ENCODE measurements around the gene SPNS2. TPM values are rescaled to one million over a fixed set of nuclear protein-coding genes. Genes with fewer than 3 reads are reported as not detected.

Gene SPNS2
- total RNA-seq, 1 experiment from 2014 or later, result 1.6 TPM

DNA sequence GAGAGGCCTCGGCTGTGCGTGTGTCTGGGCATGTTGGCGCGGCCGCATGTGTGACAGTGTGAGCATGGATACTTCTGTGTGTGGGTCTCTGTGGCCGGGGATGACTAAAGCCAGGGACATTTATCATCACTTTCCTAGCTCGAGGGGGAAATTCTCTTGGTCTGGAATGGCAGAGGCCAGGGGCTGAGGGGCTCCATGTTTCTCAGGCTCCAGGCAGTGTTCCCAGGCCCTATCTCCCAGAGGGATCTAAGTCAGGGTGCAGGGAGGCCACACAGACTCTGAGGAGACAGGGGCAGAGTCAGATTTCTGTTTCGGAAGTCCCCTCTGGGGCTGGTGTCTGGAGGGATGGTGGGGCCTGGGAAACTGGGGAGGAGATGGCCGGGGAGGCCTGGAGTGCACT lies 23.7 kb upstream of the SPNS2 start (continued):
- no peak for TF ChIP-seq ZNF274 (IDR thresholded peaks at IDR 0.05; ENCODE audit: low read depth, low read length)
- no peak for TF ChIP-seq ZFX (IDR thresholded peaks at IDR 0.05)
- no peak for TF ChIP-seq POLR2AphosphoS5 (IDR thresholded peaks at IDR 0.05; ENCODE audit: low read depth, low read length)
- TF ChIP-seq, protein P1, sequence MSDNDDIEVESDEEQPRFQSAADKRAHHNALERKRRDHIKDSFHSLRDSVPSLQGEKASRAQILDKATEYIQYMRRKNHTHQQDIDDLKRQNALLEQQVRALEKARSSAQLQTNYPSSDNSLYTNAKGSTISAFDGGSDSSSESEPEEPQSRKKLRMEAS (IDR thresholded peaks at IDR 0.05), result no peak

DNA sequence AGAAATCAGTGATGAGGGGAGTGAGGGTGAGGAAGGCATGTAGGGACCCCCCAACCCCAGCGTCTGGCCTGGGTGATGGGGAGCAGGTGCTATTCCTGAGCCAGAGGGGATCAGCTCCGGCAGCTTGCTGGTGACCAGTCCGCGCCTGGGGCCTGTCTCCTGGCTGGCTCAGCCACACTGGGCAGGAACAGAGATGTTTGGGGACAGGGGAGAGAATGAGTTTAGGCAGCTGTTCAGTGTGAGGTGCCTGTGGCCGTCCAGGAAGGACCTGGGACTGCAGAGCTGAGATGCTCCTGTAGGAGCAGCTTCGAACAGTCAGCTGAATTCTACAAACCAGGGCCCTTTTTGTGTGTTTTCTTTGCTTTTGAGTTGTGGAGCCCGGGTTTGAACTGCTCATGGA lies 23.2 kb upstream of the SPNS2 start:
- POLR2A ChIA-PET, result no interaction called here
- Histone ChIP-seq H3K79me2 (ENCODE audit: insufficient read depth, low read length) (no peaks in the 10 kb centered on the region), H2AFZ (ENCODE audit: low read depth, low read length, poor library complexity, severe bottlenecking) (no peak overlapping the region), H3K4me3 (replicated peaks in 1 of 2; ENCODE audit: low read depth in 1 of 2, low read length in 2 of 2) (no peak overlapping the region), H3K4me1 (ENCODE audit: control insufficient read depth in 1 of 2, insufficient read depth in 2 of 2, low read length in 2 of 2) (peaks cover 20 to 27% of the 10 kb centered on the region in 2 experiments), H3K4me2 (ENCODE audit: low read length) (no peak overlapping the region), H4K20me1 (ENCODE audit: insufficient read depth) (no peaks in the 10 kb centered on the region), H3K27me3 (ENCODE audit: insufficient read depth, low read length) (no peaks in the 10 kb centered on the region), H3K9me2 (ENCODE audit: insufficient read depth) (no peaks in the 10 kb centered on the region), H3K27ac (ENCODE audit: low read depth, low read length) (no peak overlapping the region), H3K9me3 (ENCODE audit: control insufficient read depth in 1 of 2, insufficient read depth in 1 of 2, low read depth in 1 of 2, low read length in 2 of 2) (no peaks in the 10 kb centered on the region), H3K9ac (ENCODE audit: low read length) (no peak overlapping the region), H3K36me3 (ENCODE audit: control insufficient read depth in 1 of 2, insufficient read depth in 2 of 2, low read length in 2 of 2) (no peaks in the 10 kb centered on the region)
- CTCF ChIA-PET, result no interaction called here
- no peak for ATAC-seq
- BruUV-seq (replicated peaks), result no TSS peak
- intact Hi-C loops (cut with micrococcal nuclease), result no loop called here
- RAD21 ChIA-PET (ENCODE audit: low non-redundant PET in 1 of 2, low total read pairs in 2 of 2, uncharacterized antibody in 2 of 2, unreplicated experiment in 2 of 2), result no interaction called here
- TF ChIP-seq, protein P2, sequence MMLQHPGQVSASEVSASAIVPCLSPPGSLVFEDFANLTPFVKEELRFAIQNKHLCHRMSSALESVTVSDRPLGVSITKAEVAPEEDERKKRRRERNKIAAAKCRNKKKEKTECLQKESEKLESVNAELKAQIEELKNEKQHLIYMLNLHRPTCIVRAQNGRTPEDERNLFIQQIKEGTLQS (IDR thresholded peaks at IDR 0.05), result no peak
- TF ChIP-seq SRF (IDR thresholded peaks at IDR 0.05; ENCODE audit: low read depth), result no peak
- no peak for DNase-seq (ENCODE audit: low read depth, low spot score)

DNA sequence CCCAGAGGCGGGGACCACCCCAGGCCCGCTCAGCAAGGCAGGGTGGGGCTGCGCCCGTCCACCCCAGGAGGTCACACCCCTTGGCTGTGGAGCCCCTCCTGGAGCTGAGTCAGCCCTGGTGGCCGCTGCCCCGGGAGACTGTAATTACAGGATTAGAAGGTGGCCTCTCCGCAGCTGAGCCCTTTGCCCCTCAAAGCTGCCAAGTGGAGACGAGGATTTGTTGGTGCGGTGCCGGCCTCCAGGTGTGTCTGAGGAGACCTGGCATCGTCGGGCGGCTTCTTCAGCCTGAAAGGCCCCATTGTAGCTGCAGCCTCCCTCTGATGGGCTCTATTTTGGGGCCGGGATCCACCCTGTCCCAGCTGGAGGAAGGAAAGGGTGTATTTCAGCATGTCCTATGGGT lies 22.7 kb upstream of the SPNS2 start:
- Histone ChIP-seq H3K4me3 (replicated peaks in 1 of 2; ENCODE audit: low read depth in 1 of 2, low read length in 2 of 2) (no peak overlapping the region), H3K9me2 (ENCODE audit: insufficient read depth) (no peaks in the 10 kb centered on the region), H2AFZ (ENCODE audit: low read depth, low read length, poor library complexity, severe bottlenecking) (no peak overlapping the region), H3K79me2 (ENCODE audit: insufficient read depth, low read length) (no peaks in the 10 kb centered on the region), H3K4me1 (ENCODE audit: control insufficient read depth in 1 of 2, insufficient read depth in 2 of 2, low read length in 2 of 2) (peaks cover 20 to 31% of the 10 kb centered on the region in 2 experiments), H3K27ac (ENCODE audit: low read depth, low read length) (peak overlapping the region; percentile 50; the same call in 1 of the 2 replicates), H3K27me3 (ENCODE audit: insufficient read depth, low read length) (no peaks in the 10 kb centered on the region), H4K20me1 (ENCODE audit: insufficient read depth) (no peaks in the 10 kb centered on the region), H3K9ac (ENCODE audit: low read length) (peak overlapping the region; percentile 25; the same call in 1 of the 2 replicates), H3K9me3 (ENCODE audit: control insufficient read depth in 1 of 2, insufficient read depth in 1 of 2, low read depth in 1 of 2, low read length in 2 of 2) (no peaks in the 10 kb centered on the region), H3K4me2 (ENCODE audit: low read length) (peak overlapping the region; percentile 56), H3K36me3 (ENCODE audit: control insufficient read depth in 1 of 2, insufficient read depth in 2 of 2, low read length in 2 of 2) (no peaks in the 10 kb centered on the region)
- ATAC-seq (peak; percentile 24; the same call in 1 of the 2 replicates), DNase-seq (ENCODE audit: low read depth, low spot score) (no peak)
- POLR2A ChIA-PET, result no interaction called here
- RAD21 ChIA-PET (ENCODE audit: low non-redundant PET in 1 of 2, low total read pairs in 2 of 2, uncharacterized antibody in 2 of 2, unreplicated experiment in 2 of 2), result no interaction called here
- TF ChIP-seq ZFX (IDR thresholded peaks at IDR 0.05) (no peak), FOSL1 (IDR thresholded peaks at IDR 0.05; ENCODE audit: low read depth) (no peak)
- intact Hi-C loops (cut with micrococcal nuclease), result no loop called here
- no TSS peak for BruUV-seq (replicated peaks)
- CTCF ChIA-PET, result no interaction called here

Data from HCT116 (cell line).